PC-3 (cell line): ENCODE measurements around the gene GPC5. TPM values are rescaled to one million over a fixed set of nuclear protein-coding genes. Genes with fewer than 3 reads are reported as not detected.

Source experiments
- ATAC-seq: fragments of 200-7000 bp; cut with Tn5 transposase; 2 replicates; pipeline ENCODE4 v1.9.1; 2020; ENCODE audit warnings: mild to moderate bottlenecking, moderate library complexity
- BruUV-seq: library from RNA; stranded (reverse); fragments of 400-500 nt; replicated peaks from 2 replicates; lab custom pipeline; 2021; lab: Mats Ljungman, UMichigan
- CTCF ChIA-PET: fragments of 300-600 bp; sonication (Branson Sonifier 250); formaldehyde crosslinking; loops from one replicate; lab custom pipeline; 2022; ENCODE audit warnings: antibody characterized with exemption; lab: Charles Lee
- POLR2A ChIA-PET: fragments of 300-600 bp; sonication (Branson Sonifier 250); formaldehyde crosslinking; loops from one replicate; lab custom pipeline; 2022; ENCODE audit warnings: antibody characterized with exemption; ENCODE audit not compliant: unreplicated experiment; lab: Charles Lee
- DNase-seq: peaks from one replicate; pipeline ENCODE4 v3.0.0-alpha.2; 2015
- H2AFZ ChIP-seq: fragments of 300-600 bp; sonication (generic); 2 replicates; pipeline ENCODE4 v1.6.0; 2016; ENCODE audit warnings: antibody characterized with exemption, low read length
- H3F3A ChIP-seq: fragments of 300-600 bp; sonication (generic); one replicate; pipeline ENCODE4 v1.6.0; 2017; ENCODE audit warnings: antibody characterized with exemption, low read length, control low read depth, mild to moderate bottlenecking; ENCODE audit not compliant: unreplicated experiment
- H3K27ac ChIP-seq: fragments of 300-600 bp; sonication (generic); 2 replicates; pipeline ENCODE4 v1.5.1; 2016; ENCODE audit warnings: mild to moderate bottlenecking, low read length
- H3K27me3 ChIP-seq: fragments of 300-600 bp; sonication (generic); 2 replicates; pipeline ENCODE4 v1.6.1; 2016; ENCODE audit warnings: low read length, mixed read lengths
- H3K36me3 ChIP-seq: fragments of 300-600 bp; sonication (generic); 2 replicates; pipeline ENCODE4 v1.6.1; 2016; ENCODE audit warnings: low read depth, mixed run types, low read length, mixed read lengths
- H3K4me1 ChIP-seq: fragments of 300-600 bp; sonication (generic); 2 replicates; pipeline ENCODE4 v1.5.1; 2016; ENCODE audit warnings: low read length; ENCODE audit not compliant: insufficient read depth
- H3K4me2 ChIP-seq: fragments of 300-600 bp; sonication (generic); 2 replicates; pipeline ENCODE4 v1.6.0; 2016; ENCODE audit warnings: low read length
- H3K4me3 ChIP-seq: fragments of 300-600 bp; sonication (generic); 2 replicates; pipeline ENCODE4 v1.5.1; 2016; ENCODE audit warnings: mild to moderate bottlenecking, low read length, mixed read lengths
- H3K79me2 ChIP-seq: fragments of 300-600 bp; sonication (generic); 2 replicates; pipeline ENCODE4 v1.6.1; 2017; ENCODE audit warnings: low read length, mixed read lengths
- H3K9ac ChIP-seq: fragments of 300-600 bp; sonication (generic); 2 replicates; pipeline ENCODE4 v1.6.0; 2016; ENCODE audit warnings: mild to moderate bottlenecking, low read length
- H3K9me2 ChIP-seq: fragments of 300-600 bp; sonication (generic); replicated peaks from 2 replicates; pipeline ENCODE4 v1.6.1; 2016; ENCODE audit warnings: mixed run types, low read length, mixed read lengths
- H3K9me3 ChIP-seq: fragments of 300-600 bp; sonication (generic); 2 replicates; pipeline ENCODE4 v1.6.1; 2016; ENCODE audit warnings: low read length, mixed read lengths
- H4K20me1 ChIP-seq: fragments of 300-600 bp; sonication (generic); 2 replicates; pipeline ENCODE4 v1.6.1; 2016; ENCODE audit warnings: low read length, mixed read lengths
- EZH2 ChIP-seq: fragments of 300-600 bp; sonication (generic); IDR thresholded peaks from one replicate; pipeline ENCODE4 v1.6.1; 2017; ENCODE audit warnings: antibody characterized with exemption, mild to moderate bottlenecking, low read length; ENCODE audit not compliant: unreplicated experiment
- EZH2phosphoT487 ChIP-seq: fragments of 300-600 bp; sonication (generic); IDR thresholded peaks from 2 replicates; pipeline ENCODE4 v1.6.1; 2018; ENCODE audit warnings: mild to moderate bottlenecking, antibody characterized with exemption, low read length, borderline replicate concordance
- intact Hi-C: fragments of 100-400 bp; cut with micrococcal nuclease; formaldehyde crosslinking; loops from 2 replicates; pipeline ENCODE4 v1.9.0; 2023
- total RNA-seq: library from RNA; depleted of rRNA; stranded (reverse); fragments of >200 nt; gene quantifications from 2 replicates; pipeline ENCODE4 v1.2.3, GENCODE V29; 2014
- TF ChIP-seq, protein P1 (sequence below): fragments of 300-600 bp; sonication (generic); conservative IDR thresholded peaks from 2 replicates; pipeline ENCODE4 v1.5.1; 2017; ENCODE audit warnings: antibody characterized with exemption, low read depth, mild to moderate bottlenecking, low read length

GPC5 gene
- total RNA-seq, 1 experiment from 2014 or later: not detected

DNA sequence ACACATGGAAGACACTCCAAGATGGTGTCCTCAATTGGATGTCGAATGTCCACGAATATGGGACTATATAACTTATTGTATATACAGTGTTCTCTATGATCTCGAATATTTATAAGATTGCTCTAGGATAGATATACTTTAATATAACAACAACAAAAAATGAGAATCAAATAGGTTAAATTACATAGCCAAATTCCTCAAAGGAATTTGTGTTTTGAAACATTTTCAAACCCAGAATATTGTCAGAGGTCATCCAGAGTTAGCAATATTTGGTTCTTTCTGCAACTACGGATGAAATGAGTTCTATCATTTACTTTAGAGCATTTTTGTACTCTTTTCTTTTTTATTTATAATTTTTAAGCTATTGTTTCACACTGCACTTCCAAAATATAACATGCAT lies 857.8 kb downstream of the GPC5 start:
- ATAC-seq: no peak
- POLR2A ChIA-PET: no interaction called here

GRCh38 chr13:92259046-92259445 lies 860.6 kb downstream of the GPC5 start:
- no peak overlapping the region for H3K4me3 ChIP-seq
- TF ChIP-seq EZH2phosphoT487: no peak
- TF ChIP-seq EZH2: no peak
- TF ChIP-seq, protein P1, sequence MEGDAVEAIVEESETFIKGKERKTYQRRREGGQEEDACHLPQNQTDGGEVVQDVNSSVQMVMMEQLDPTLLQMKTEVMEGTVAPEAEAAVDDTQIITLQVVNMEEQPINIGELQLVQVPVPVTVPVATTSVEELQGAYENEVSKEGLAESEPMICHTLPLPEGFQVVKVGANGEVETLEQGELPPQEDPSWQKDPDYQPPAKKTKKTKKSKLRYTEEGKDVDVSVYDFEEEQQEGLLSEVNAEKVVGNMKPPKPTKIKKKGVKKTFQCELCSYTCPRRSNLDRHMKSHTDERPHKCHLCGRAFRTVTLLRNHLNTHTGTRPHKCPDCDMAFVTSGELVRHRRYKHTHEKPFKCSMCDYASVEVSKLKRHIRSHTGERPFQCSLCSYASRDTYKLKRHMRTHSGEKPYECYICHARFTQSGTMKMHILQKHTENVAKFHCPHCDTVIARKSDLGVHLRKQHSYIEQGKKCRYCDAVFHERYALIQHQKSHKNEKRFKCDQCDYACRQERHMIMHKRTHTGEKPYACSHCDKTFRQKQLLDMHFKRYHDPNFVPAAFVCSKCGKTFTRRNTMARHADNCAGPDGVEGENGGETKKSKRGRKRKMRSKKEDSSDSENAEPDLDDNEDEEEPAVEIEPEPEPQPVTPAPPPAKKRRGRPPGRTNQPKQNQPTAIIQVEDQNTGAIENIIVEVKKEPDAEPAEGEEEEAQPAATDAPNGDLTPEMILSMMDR: no peak
- H3K4me2 ChIP-seq: no peak overlapping the region
- H4K20me1 ChIP-seq: no peaks in the 10 kb centered on the region
- no peaks in the 10 kb centered on the region for H3K79me2 ChIP-seq
- H2AFZ ChIP-seq: no peak overlapping the region
- H3K9me2 ChIP-seq: no peaks in the 10 kb centered on the region
- H3K36me3 ChIP-seq: no peaks in the 10 kb centered on the region
- no peaks in the 10 kb centered on the region for H3K9me3 ChIP-seq
- no peak overlapping the region for H3K9ac ChIP-seq
- H3K27me3 ChIP-seq: no peaks in the 10 kb centered on the region
- H3F3A ChIP-seq: no peaks in the 10 kb centered on the region
- ATAC-seq (no peak), DNase-seq (no peak)
- ChIA-PET CTCF (no interaction called here), POLR2A (no interaction called here)
- H3K27ac ChIP-seq: no peak overlapping the region
- BruUV-seq: no TSS peak
- H3K4me1 ChIP-seq: no peaks in the 10 kb centered on the region
- intact Hi-C loops: no loop called here

More for the DNA sequence above, 857.8 kb downstream of the GPC5 start:
- Histone ChIP-seq H2AFZ (no peak overlapping the region), H3K9ac (no peak overlapping the region), H3K4me3 (no peak overlapping the region), H3K4me1 (no peaks in the 10 kb centered on the region), H3K9me3 (no peaks in the 10 kb centered on the region), H4K20me1 (no peaks in the 10 kb centered on the region), H3K4me2 (no peak overlapping the region), H3F3A (no peaks in the 10 kb centered on the region), H3K27me3 (no peaks in the 10 kb centered on the region), H3K9me2 (no peaks in the 10 kb centered on the region), H3K36me3 (no peaks in the 10 kb centered on the region), H3K27ac (no peak overlapping the region), H3K79me2 (no peaks in the 10 kb centered on the region)
- no peak for DNase-seq
- CTCF ChIA-PET: no interaction called here
- TF ChIP-seq, protein P1: no peak
- TF ChIP-seq EZH2 (no peak), EZH2phosphoT487 (no peak)
- intact Hi-C loops: no loop called here
- BruUV-seq: no TSS peak

- Histone ChIP-seq H3K27ac (no peak overlapping the region), H3K9me2 (no peaks in the 10 kb centered on the region), H3K4me2 (no peak overlapping the region), H3K4me1 (no peaks in the 10 kb centered on the region), H3K4me3 (no peak overlapping the region), H3K36me3 (no peaks in the 10 kb centered on the region), H2AFZ (no peak overlapping the region), H4K20me1 (no peaks in the 10 kb centered on the region), H3F3A (no peaks in the 10 kb centered on the region), H3K79me2 (no peaks in the 10 kb centered on the region), H3K27me3 (no peaks in the 10 kb centered on the region), H3K9ac (no peak overlapping the region), H3K9me3 (no peaks in the 10 kb centered on the region)
- POLR2A ChIA-PET: no interaction called here
- no peak for TF ChIP-seq EZH2phosphoT487
- TF ChIP-seq EZH2: no peak
- TF ChIP-seq, protein P1: no peak
- DNase-seq (no peak), ATAC-seq (no peak)
- BruUV-seq: no TSS peak
- intact Hi-C loops: no loop called here
- CTCF ChIA-PET: no interaction called here
Observed at GRCh38 chr13:92259523-92259922, 861.1 kb downstream of the GPC5 start.
